ENCODE data around the gene SLC25A26.
A peak's percentile ranks its signal among the peaks of the same experiment; 100 is the strongest.

SLC25A26 gene

DNA sequence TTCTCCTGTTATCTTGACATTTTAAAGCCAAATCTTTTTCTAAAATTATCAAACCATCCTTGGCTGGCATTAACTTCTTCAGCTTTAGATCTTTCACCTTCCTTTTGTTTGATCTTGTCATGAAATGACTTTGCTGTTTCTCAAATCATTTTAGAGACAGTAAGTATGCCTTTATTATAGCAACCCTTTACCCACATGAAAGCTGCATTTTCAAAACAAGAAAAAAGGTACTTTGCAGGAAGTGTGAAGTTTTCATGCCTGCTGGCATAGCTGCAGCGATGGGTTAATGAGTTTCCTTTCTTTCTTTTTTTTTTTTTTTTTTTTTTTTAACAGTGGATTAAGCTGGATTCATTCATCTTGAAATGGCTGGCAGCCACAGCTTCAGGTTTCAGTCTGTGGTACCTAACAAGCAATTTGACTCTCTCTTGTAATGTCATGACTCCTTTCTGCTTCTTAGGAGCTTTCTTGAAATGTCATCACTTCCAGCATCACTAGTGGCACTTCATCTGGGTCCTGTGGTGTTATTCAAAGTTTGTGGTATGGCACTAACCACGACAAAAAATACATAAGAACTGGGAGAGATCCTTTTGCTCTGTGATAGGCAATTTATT lies 18.8 kb downstream of the SLC25A26 start:
- TF ChIP-seq, protein P1, sequence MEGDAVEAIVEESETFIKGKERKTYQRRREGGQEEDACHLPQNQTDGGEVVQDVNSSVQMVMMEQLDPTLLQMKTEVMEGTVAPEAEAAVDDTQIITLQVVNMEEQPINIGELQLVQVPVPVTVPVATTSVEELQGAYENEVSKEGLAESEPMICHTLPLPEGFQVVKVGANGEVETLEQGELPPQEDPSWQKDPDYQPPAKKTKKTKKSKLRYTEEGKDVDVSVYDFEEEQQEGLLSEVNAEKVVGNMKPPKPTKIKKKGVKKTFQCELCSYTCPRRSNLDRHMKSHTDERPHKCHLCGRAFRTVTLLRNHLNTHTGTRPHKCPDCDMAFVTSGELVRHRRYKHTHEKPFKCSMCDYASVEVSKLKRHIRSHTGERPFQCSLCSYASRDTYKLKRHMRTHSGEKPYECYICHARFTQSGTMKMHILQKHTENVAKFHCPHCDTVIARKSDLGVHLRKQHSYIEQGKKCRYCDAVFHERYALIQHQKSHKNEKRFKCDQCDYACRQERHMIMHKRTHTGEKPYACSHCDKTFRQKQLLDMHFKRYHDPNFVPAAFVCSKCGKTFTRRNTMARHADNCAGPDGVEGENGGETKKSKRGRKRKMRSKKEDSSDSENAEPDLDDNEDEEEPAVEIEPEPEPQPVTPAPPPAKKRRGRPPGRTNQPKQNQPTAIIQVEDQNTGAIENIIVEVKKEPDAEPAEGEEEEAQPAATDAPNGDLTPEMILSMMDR (conservative IDR thresholded peaks at IDR 0.05) = no peak
- TF ChIP-seq ZFX (IDR thresholded peaks at IDR 0.05) = no peak
- H3K27ac ChIP-seq = no peak overlapping the region

DNA sequence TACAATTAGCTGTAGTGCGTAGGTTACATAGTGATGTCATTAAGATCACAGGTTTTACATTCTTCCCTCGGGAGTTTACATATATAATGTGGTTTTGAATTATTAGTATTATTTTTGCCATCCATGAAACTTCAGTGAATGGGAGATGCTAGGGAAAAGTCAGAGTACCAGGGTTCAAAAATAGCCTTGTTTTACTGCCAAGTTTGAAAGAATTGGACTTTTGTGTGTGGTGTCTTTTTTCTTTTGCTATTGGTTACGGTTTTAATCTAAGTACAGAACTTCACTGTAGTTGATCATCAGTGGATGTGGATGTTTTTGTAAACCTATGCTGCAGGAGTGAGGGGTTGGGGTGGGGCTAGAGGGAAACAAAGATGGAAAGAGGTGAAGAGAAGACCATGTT lies 20.7 kb downstream of the SLC25A26 start:
- H3K27ac ChIP-seq = no peak overlapping the region
- TF ChIP-seq, protein P1 (conservative IDR thresholded peaks at IDR 0.05) = no peak
- no peak for TF ChIP-seq ZFX (IDR thresholded peaks at IDR 0.05)

DNA sequence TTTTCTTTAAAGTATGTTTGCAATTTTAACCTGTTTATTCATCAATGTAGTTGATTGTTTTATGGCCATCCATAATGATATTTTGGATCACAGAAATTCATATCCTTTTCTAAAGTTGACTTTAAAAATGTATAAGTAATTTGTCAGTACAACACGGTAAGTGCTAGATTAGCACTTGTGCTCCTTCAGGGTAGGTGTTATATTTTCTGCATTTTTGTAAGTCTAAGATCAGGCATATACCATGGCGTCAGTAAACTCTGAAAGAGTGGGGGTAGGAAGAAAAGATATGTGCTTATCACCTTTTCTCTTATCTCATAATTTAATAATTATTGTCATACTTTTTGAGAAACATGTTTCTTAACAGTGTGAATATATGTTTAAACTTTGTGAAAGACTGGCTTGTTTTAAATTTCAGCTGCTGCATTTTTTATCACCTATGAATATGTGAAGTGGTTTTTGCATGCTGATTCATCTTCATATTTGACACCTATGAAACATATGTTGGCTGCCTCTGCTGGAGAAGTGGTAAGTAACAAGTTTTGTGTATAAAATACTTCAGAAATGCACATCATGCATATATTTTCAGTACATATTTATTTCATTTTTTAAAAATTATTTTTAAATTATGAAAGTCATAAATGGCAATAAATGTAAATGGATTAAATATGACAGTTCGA lies 22.1 kb downstream of the SLC25A26 start:
- no peak overlapping the region for H3K27ac ChIP-seq
- TF ChIP-seq ZFX (IDR thresholded peaks at IDR 0.05) = no peak

DNA sequence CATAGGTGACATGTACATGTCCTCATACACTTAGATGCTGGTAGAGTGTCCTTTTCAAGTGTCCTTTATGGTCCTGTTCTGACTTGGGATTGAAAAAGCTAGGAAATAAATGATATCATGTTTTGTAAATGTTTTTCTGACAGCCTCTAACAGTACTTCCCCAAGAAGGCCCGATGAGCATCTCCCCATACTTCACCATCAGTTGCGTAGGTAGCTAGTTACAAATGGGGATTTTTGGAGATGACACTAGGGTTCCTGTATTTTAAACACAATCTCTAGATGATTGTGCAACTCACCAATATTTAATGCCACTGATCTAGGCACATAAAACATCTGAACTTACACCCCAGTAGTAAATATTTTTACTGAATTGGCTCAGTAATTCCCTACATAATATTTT lies 27.8 kb downstream of the SLC25A26 start:
- TF ChIP-seq, protein P1 (conservative IDR thresholded peaks at IDR 0.05) = no peak
- no peak for TF ChIP-seq ZFX (IDR thresholded peaks at IDR 0.05)
- H3K27ac ChIP-seq = no peak overlapping the region

DNA sequence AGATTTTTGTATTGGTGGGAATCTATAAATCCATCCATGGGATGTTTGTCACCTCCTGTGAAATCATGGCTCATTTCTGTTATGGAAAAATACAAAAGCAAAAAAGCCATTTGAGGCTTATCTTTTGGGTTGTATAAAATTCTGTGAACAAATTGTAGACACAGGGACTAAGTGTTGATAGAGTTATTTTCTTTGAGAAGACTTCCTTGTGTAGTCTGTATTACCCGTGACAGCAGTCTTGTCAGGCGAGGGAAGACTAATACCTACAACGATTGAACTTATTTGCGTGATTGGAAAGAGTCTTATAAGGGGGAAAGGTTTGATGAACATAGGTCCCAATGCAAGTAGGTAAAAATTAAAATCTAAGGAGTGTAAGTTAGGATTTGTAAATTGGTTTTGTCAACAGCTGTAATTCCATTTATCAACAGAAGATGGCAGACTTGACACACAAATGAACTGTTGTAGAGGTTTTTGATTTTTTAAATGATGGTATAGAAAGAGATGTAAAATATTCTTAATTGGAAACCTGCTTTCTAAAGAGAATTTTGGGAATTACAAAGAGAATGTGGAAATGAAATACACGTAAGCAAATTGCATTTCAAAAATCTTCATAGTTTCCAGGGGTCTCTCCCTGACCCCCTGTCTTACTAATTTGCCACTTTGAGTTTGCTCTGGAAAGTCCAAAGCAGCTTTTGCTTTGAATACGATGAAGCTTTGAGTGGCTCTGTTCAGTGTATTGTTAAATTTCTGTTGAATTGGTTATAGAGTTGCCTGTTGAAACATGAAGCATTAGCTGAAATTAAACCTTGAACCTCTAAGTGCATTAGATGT lies 33.2 kb downstream of the SLC25A26 start:
- H3K27ac ChIP-seq = no peak overlapping the region
- TF ChIP-seq, protein P1 (conservative IDR thresholded peaks at IDR 0.05) = peak; percentile 72
- TF ChIP-seq ZFX (IDR thresholded peaks at IDR 0.05) = no peak

DNA sequence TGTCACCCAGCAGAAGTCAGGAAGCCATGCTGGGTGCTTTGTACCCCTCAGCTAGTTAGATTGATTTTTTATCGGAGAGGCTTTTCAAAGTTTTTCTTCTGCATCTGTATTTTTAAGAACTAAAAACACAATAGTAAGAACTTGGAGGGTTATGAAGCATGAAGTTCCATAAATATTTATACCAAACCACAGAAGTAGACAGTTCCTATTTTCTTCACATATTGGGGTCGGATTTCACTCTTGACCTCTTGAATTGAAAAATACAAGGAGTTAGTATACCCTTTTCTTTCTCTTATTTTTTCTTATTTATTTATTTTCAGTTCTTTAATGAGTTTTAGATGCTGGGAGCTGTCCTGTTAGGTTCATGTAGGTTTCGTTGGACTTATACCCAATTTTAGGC lies 35.1 kb downstream of the SLC25A26 start:
- no peak overlapping the region for H3K27ac ChIP-seq
- TF ChIP-seq, protein P1 (conservative IDR thresholded peaks at IDR 0.05) = no peak
- no peak for TF ChIP-seq ZFX (IDR thresholded peaks at IDR 0.05)

DNA sequence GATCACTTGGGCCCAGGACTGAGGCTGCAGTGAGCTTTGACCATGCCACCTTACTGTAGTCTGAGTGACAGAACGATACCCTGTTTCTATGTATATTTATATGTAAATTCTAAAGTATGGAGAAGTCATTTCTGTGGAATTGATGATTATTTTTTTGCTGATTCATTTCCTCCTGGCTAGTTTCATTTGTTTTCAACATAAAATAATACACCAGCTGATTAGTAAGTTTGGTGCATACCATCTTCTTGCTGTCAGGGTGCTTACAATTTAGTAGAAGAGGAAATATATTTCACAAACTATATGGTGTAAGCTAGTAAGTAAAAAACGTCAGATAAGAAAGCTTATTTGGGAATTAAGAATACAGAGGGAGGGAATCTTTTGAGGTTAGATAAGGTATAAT lies 36.0 kb downstream of the SLC25A26 start:
- H3K27ac ChIP-seq = no peak overlapping the region
- TF ChIP-seq ZFX (IDR thresholded peaks at IDR 0.05) = no peak
- TF ChIP-seq, protein P1 (conservative IDR thresholded peaks at IDR 0.05) = no peak

Data from C4-2B (cell line).